Cardiac septum (tissue), 1 donor: Measurements from ENCODE around the gene CNN1. TPM values are rescaled to one million over a fixed set of nuclear protein-coding genes. Genes with fewer than 3 reads are reported as not detected.

Source experiments
- DNase-seq: peaks from one replicate; pipeline ENCODE4 v3.0.0-alpha.2; 2020; ENCODE audit warnings: low spot score
- intact Hi-C: fragments of 100-400 bp; cut with DNase I; formaldehyde crosslinking; loops from one replicate; pipeline ENCODE4 v1.14.0; 2022
- long read RNA-seq: library from polyadenylated mRNA; unstranded; transcript quantifications from one replicate; pipeline ENCODE4 v2.0.0, GENCODE V29; 2021
- total RNA-seq: library from RNA; stranded (reverse); fragmentation: NEBNext Ultra II Directional; extraction: Animal tissue kit (Norgen Biotek cat#: 25700); gene quantifications from one replicate; pipeline ENCODE4 v1.2.1, GENCODE V29; 2021
- donor health status: DM: no; HTN: no; CAD: no.

CNN1 gene
- total RNA-seq, result 236 TPM
- long read RNA-seq, transcript CNN1-201 (7 exons, 1,633 nt), result major isoform, 240 of 427 reads
- long read RNA-seq, partial matches to known transcripts, result 26 of 427 reads
- long read RNA-seq, other reads (novel, unspliced or antisense), result 161 of 427 reads

DNA sequence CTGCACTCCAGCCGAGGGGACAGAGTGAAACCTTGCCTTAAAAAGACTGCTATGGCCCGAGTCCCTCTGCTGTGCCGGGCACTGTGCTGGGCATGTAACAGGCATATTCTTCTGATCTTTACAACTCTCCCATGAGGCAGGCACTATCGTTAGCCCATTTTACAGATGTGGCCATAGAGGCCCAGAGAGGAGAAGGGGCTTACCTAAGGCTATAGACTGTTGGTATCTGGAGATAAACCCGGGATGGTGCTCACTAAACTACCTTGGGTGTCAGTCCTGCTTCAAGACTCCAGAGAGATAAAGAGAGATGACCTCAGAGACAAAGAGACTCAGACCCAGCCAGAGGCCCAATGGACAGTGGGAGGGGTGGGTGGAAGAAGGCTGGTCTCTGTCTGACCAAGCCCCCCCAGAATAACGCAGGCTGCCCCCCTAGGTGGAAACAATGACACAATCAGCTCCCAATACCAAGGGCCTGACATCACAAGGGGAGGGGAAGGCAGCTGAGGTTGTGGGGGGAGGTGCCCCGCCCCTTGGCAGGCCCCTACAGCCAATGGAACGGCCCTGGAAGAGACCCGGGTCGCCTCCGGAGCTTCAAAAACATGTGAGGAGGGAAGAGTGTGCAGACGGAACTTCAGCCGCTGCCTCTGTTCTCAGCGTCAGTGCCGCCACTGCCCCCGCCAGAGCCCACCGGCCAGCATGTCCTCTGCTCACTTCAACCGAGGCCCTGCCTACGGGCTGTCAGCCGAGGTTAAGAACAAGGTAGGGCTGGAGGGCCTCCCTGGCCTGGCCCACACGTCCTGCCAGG, at the start of gene CNN1:
Gene CNN1, plus strand, starts transcription at position 620 of the 805 bp plus-strand sequence. Its CDS starts 77 bp downstream, at position 697.
- DNase-seq, result peak; percentile 82
- intact Hi-C loops, result no loop called here

DNA sequence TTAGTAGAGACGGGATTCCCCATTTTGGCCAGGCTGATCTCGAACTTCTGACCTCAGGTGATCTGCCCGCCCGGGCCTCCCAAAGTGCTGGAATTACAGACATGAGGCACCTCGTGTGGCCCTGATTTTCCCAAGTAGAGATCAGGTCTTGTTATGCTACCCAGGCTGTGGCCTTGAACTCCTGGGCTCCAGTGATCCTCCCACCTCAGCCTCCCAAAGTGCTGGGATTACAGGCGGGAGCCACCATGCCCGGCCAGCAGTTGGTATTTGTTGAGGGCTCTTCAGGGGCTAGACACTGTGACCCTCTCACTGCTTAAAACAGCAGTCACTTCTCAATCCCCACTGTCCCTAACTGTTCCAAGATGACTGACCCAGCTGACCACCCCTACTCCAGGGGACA, 49.3 kb upstream of the CNN1 start:
- intact Hi-C loops, result no loop called here

DNA sequence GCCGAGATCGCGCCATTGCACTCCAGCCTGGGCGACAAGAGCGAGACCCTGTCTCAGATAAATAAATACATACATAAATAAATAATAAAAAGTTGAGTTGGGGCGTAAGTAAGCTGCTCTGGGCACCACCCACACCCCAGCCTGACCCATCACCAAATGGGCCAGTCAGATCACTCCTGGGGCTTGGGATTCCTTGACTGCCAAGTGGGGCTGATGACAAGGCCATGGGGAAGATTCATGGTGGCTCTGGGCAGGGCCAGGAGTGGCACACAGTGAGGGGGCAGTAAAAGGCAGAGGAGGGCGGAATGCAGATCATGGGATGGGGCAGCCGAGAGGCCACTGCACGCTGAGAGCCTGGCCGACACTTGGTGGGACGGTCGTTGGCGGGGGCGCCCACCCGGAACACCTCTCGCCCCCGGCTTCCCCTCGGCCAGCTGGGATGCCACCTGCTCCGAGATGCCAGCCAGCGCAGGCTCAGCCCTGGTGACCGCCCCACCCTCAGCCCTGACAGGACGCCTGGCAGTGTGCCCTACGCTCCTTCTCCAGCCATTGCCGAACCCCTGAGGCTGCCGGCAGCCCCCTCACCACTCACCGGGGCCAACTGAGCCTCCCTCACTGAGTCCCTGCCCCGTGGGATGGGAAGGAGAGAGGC, 43.9 kb upstream of the CNN1 start:
- intact Hi-C loops, result loop anchor here (5.0 kb wide), 1 partner anchor 93 kb away; no protein-coding TSS in a partner anchor
- DNase-seq, result no peak

More for the DNA sequence above, 49.3 kb upstream of the CNN1 start:
- no peak for DNase-seq

DNA sequence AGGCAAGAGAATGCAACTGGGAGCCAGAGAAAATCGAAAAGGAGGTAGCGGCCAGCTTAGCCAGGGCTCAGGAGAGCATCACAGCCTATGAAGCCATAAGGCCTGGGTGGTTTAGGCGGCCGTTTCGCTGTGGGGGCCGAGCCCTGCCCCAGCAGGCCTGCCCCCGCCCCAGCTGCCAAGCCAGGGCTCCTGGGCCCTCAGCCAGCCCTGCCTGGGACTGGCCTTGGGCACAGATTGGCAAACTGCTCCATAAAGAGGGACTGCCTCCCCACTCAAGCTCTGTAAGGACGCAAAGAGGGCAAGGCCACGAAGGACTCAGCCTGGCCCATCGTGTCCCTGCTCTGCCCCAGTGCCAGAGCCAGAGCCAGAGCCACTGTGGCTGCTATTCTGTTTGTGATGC, 43.2 kb upstream of the CNN1 start:
- intact Hi-C loops, result loop anchor here (5.0 kb wide), 1 partner anchor 92 kb away; no protein-coding TSS in a partner anchor
- no peak for DNase-seq

DNA sequence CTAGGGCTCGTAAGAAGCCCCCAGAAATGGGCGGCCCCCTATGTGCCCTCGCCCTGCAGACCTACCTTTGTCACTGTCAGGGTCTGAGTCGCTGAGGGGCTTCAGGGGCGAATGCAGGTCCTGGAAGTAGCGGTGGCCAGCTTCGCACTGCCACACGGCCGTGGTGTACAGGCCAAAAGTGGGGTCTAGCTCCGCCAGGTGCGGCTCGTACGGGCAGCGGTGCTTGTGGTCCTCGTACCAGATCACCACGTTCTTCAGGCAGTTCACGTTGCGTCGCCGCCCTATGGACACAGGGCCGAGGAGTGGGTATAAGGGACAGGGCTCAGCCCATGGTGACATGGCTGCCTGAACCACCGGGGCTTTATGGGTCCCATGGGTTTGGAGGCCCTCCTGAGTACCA, 42.8 kb upstream of the CNN1 start:
- intact Hi-C loops, result loop anchor here (5.0 kb wide), 1 partner anchor 91 kb away; no protein-coding TSS in a partner anchor
- no peak for DNase-seq

DNA sequence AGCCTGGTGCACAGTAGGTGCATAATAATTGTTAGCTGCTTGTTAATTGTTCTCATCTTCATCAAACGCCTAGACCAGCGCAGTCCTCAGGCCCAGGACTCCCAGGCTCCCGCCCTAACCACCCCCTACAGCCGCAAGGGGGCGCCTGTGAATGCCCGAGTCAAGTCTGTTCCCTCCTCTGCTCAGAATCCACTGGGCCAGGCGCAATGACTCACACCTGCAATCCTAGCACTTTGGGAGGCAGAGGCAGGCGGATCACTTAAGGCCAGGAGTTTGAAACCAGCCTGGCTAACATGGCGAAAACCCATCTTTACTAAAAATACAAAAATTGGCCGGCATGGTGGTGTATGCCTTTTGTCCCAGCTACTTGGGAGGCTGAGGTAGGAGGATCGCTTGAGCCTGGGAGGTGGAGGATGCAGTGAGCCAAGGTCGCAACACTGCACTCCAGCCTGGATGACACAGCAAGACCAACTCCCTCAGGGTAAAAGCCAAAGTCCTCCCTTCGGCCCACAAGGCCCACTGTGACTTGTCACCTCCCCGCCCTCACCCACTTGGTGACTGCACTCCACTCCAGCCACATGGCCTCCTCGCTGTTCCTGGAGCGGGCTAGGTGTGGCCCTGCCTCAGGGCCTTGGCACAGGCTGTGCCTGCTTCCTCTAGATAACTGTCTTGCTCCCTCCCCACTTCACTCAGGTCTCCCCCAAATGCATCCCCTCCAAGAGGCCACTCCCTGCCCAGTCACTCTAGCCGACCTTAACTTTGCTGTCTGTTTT, 42.1 kb upstream of the CNN1 start:
- no peak for DNase-seq
- intact Hi-C loops, result loop anchor here (5.0 kb wide), 1 partner anchor 91 kb away; no protein-coding TSS in a partner anchor

DNA sequence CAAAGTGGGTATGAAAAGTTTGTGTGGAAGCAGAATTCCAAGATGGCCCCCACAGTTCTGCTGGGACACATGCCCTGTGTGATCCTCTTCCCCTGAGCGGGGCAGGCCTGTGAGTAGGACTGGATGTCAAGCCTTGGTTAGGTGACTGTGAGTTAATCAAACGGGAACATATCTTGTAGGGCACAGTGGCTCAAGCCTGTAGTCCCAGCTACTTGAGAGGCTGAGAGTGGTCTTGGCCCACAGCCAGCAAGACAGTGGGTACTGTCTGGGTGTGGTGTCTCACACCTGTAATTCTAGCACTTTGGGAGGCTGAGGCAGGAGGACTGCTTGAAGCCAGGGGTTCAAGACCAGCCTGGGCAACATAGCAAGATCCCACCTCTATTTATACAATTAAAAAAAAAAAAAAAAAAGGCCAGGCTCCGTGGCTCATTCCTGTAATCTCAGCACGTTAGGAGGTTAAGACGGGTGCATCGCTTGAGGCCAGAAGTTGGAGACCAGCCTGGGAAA, 39.4 kb upstream of the CNN1 start:
- DNase-seq, result no peak
- intact Hi-C loops, result loop anchor here (5.0 kb wide), 1 partner anchor 88 kb away; no protein-coding TSS in a partner anchor

DNA sequence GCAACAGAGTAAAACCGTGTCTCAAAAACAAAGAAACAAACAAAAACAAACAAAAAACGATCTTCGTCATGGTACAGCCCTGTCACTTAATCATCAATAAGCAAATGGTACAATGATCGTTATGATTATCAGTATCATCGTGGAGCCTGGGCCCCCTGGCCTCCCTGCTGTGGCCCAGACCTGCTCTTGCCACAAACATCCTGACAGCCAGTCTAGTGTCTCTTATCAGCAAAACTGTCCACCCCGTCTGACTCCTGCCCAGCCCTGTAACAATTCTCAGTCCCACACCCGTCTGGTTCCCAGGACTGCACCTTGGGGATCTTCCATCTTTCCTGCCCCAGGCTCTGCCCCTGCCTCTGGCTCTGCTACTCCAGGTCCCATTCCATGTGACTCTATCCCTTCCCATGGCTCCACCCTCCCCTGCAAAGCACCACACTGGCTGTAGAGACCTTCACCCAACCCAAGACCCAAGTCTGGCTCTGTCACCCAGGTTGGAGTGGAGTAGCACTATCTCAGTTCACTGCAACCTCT, 38.7 kb upstream of the CNN1 start:
- intact Hi-C loops, result loop anchor here (5.0 kb wide), 1 partner anchor 87 kb away; no protein-coding TSS in a partner anchor
- DNase-seq, result no peak

DNA sequence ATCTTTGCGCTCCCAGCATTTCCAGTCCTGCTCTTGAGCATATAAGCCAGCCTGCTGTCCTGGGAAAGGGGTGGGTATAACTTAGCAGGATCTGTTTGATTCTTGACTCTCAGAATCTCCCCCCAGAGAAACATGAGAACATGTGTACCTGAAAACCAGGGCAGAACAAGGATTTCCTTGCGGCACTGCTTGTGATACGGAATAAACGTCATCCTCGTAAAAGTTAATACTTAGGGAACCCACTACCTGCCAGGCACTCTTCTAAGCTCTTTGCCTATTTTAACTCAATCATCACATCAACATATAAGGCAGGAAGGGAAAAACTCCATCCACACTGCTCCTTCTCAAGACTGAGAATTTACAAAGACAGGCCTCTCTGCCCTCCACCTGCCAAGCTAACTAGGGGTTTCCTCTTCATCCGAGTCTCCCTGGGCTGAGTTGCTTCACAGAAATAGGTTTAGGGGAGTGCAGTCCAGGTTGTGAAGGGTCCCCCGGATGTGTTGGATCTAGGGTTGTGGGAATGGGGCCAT, 34.1 kb upstream of the CNN1 start:
- intact Hi-C loops, result no loop called here
- no peak for DNase-seq

DNA sequence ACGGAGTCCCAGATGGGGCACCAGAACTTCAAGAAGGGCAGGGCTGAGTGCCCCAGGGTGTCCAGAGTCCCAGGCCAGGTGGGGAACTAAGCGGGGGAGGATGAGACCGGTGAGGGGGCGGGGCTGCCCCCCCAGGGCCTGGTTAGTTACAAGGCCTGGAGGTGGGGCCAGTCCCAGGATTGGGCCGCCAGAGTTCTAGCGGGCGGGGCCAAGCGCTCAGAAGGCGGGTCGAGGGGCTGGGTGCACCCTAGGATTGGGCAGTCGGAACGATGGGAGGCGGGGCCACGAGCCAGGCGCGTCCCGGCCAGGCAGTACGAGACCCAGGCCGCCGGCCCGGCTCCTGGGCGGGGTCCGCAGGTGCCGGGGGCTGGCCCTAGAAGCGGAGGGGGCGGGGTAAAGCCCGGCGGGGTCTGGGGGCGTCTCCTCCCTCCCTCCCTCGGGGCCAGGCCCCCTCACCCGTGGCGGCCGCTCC, 33.6 kb upstream of the CNN1 start:
- DNase-seq, result peak; percentile 98
- intact Hi-C loops, result no loop called here

DNA sequence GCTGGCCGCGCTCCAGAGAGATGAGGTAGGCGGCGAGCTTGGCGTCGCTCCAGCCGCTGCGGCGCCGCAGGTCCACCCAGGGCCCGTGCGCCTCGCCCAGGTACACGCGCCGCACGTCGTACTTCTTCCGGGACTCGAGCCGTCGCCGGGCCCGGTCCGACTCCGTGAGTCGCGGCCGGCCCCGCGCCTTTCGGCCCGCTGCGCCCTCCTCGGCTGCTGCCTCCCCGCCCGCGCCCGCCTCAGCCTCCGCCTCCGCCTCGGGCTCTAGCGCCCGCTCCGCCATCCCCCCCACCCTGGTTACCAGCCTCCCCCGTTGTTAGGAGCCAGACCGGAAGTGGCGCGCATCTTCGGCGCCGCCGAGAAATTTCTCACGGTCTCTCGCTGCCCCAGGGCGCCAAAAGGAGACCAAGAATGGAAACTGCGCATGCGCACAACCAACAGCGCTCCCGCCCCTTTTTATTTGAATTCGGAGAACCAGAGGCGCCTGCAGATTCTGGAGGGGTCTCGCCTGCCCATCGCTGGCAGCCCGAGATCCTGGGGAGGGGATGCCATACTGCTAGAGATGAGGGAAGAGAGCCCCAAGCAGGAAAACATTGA, 33.0 kb upstream of the CNN1 start, which contains the start of gene ZNF653:
Gene ZNF653, minus strand, starts transcription at position 336 of the 597 bp plus-strand sequence. Its CDS starts 53 bp downstream, at position 283.
- peak; percentile 97 for DNase-seq
- intact Hi-C loops, result no loop called here

DNA sequence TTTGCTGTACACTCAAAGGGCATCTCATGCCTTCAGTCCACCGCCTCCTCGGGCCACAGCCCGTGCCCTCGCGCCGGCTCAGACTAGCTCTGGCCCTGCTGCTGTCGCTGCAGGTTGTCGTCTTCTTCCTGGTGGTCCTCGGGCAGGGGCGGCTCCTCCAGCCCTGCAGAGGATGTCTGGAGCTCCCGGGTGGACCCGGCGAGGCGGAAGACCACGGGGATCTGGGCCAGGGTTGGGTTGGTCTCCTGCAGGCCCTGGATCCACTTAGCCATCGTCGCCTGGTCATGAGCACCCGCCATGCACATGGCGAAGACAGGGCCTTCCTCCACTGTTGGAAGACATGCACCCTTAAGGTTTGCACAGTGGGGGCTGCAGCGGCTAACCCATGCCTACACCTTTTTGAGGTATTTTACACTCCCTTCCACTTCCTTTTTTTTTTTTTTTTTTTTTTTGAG, 32.5 kb upstream of the CNN1 start:
- intact Hi-C loops, result no loop called here
- no peak for DNase-seq

DNA sequence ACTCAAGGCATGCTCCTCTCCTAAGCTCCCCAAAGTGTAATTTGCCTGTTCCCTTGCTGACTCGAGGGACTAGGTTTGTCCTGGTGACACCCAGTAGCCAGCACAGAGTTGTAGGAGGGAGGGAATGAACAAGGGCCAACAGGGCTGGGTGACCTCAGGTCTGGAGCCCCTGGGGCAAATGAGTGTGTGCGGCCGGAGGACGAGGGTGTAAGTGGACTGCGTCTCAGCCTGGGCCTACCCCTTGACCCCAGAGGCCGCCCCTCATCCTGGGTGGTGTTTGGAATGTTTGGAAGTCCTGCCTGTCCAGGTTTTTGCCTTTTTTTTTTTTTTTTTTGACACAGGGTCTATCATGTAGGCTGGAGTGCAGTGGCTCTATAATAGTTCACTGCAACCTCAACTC, 31.7 kb upstream of the CNN1 start:
- intact Hi-C loops, result no loop called here

DNA sequence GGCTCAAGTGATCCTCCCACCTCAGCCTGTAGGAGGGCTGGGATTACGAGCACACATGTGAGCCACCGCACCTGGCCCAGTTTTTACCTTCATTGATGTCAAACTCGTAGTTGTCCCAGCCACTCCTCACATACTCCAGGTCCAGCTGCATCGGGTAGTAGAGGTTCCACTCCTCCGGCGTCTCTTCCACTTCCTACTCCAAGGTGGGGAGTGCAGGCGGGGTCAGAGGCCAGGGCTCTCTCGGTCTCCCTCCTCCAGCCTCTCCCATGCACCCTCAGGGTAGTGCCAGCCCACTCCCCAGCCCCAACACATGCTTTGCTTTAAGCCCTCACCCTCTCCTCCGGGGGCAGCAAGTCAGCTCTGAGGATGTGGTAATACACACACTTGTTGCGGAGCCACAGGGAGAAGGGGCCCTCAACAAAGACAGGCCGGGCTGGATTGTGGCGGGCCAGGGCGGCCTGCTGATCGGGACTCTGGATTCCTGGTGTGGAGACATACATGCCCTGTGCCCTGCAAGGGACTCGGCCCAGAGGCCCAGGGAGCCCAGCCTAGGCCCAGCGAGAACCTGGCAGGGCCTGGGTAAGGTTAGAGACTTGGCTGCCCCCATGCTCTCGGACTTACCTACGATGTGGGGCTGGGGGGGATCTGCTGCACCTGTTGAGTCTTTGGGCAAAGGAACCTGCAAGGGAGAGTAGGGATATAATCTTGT, 31.1 kb upstream of the CNN1 start:
- no peak for DNase-seq
- intact Hi-C loops, result no loop called here

More for the DNA sequence above, 31.7 kb upstream of the CNN1 start:
- no peak for DNase-seq

DNA sequence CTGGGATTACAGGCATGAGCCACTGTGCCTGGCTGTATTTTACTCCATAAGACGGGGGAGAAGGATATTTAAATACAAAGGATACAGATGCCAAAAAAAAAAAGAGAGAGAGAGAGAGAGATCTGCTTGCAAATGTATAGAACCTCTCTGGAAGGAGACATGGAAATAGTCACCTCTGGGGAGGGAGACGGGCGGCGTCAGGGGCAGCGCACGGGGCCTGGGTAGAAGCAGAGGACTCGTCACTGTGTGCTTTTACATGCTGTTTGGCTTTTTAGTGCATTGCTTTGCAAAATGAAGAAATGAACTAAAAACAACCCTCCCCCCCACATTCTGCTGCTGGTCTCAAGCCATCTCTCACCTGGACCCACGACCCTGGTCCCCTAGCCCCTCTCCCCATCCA, 28.2 kb upstream of the CNN1 start:
- DNase-seq, result no peak
- intact Hi-C loops, result no loop called here

DNA sequence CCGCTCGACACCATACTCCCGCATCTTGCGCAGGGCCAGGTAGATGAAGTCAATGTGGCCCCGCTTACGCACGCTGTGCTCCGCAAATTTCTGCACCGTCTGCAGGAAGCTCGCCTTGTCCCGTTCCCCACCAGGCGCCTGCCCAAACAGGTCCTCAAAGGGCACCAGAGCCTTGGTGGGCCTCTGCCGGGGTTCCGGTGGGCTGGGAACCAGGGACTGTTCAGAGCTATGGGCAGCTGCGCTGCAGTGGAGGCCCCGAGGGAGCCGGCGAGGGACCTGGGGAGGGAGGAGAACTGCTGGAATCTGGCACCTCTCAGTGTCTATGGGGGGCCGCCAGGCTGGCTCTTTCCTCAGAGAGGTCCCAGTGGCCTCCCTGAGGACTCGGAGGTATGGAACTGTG, 24.7 kb upstream of the CNN1 start:
- intact Hi-C loops, result no loop called here

DNA sequence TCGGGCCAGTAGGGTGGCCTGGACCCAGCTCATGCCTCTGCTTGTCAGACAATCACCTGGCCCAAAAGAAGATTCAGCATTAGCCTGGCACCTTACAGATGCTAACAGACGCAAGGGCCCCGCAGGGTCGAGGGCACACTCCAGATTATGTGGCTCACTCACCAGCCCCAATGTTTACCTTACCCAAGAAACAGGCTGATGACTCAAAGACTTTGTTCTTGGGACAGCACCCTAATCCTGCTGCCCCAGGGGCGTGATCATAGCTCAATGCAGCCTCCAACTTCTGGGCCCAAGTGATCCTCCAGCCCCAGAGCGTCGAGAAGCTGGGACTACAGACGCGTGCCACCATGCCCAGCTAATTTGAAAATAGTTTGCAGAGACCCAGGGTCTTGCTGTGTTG, 19.5 kb upstream of the CNN1 start:
- DNase-seq, result no peak
- intact Hi-C loops, result no loop called here

More for the DNA sequence above, 24.7 kb upstream of the CNN1 start:
- no peak for DNase-seq
